PFSK-1 (cell line): ENCODE data around the gene ITGA7.

Experiments
- FOXP2 ChIP-seq: optimal IDR thresholded peaks from 2 replicates; pipeline ENCODE3; 2011; ENCODE audit warnings: borderline replicate concordance, control low read depth, inconsistent platforms; ENCODE audit not compliant: insufficient read depth; ENCODE audit errors: extremely low read length, extremely low read depth
- SIN3A ChIP-seq: IDR thresholded peaks from 2 replicates; pipeline ENCODE4 v1.6.1; 2012; ENCODE audit warnings: mild to moderate bottlenecking, low read length, moderate library complexity, borderline replicate concordance; ENCODE audit not compliant: insufficient read depth

- TF ChIP-seq FOXP2 (no peak), SIN3A (no peak)
These were observed 39.2 kb upstream of the ITGA7 start for GRCh38 chr12:55746913-55747231.
